Keratinocyte (primary cell): ENCODE results near the gene SLC52A1. TPM values are rescaled to one million over a fixed set of nuclear protein-coding genes. Genes with fewer than 3 reads are reported as not detected.
A peak's percentile ranks its signal among the peaks of the same experiment; 100 is the strongest.

Experiments used
- DNase-seq: peaks from one replicate; pipeline ENCODE4 v3.0.0-alpha.2; 2011; ENCODE audit warnings: low read depth, missing footprints, low spot score
- FAIRE-seq: peaks from 2 replicates; lab custom pipeline; 2011; peaks lifted over from hg19 to GRCh38; lab: Jason Lieb, UNC
- H2AFZ ChIP-seq: 2 replicates; pipeline ENCODE4 v1.6.0; 2012; ENCODE audit warnings: low read length, control low read depth, inconsistent platforms; ENCODE audit not compliant: control insufficient read depth
- H3K27ac ChIP-seq: 2 replicates; pipeline ENCODE4 v1.5.1; 2011; ENCODE audit warnings: low read length; ENCODE audit not compliant: control insufficient read depth, insufficient read depth
- H3K27me3 ChIP-seq: 3 replicates; pipeline ENCODE4 v1.6.0; 2011; ENCODE audit warnings: low read length; ENCODE audit not compliant: control insufficient read depth, insufficient read depth; ENCODE audit errors: extremely low read depth
- H3K36me3 ChIP-seq, 2 experiments: 2 replicates in 1 of 2; 3 replicates in 1 of 2; pipeline ENCODE4 v1.5.1; 2011; ENCODE audit warnings: low read length in 2 of 2, mild to moderate bottlenecking in 1 of 2; ENCODE audit not compliant: control insufficient read depth in 2 of 2, insufficient read depth in 2 of 2; ENCODE audit errors: extremely low read depth in 1 of 2
- H3K4me1 ChIP-seq: 3 replicates; pipeline ENCODE4 v1.5.1; 2011; ENCODE audit warnings: low read length; ENCODE audit not compliant: control insufficient read depth, insufficient read depth; ENCODE audit errors: extremely low read depth
- H3K4me2 ChIP-seq: 3 replicates; pipeline ENCODE4 v1.6.0; 2011; ENCODE audit warnings: low read depth, low read length; ENCODE audit not compliant: control insufficient read depth, insufficient read depth; ENCODE audit errors: extremely low read depth
- H3K4me3 ChIP-seq, 3 experiments: fragments of 200-600 bp in 1 of 3; sonication (generic) in 1 of 3; 2 replicates in 2 of 3; 3 replicates in 1 of 3; pipeline ENCODE4 v1.5.1; 2011 to 2016; ENCODE audit warnings: low read length in 3 of 3, mild to moderate bottlenecking in 3 of 3, control low read depth in 2 of 3, inconsistent platforms in 1 of 3, low read depth in 1 of 3, mixed read lengths in 1 of 3, mixed run types in 1 of 3, moderate library complexity in 1 of 3; ENCODE audit not compliant: control insufficient read depth in 2 of 3, insufficient read depth in 2 of 3; ENCODE audit errors: extremely low read depth in 1 of 3
- H3K79me2 ChIP-seq: 2 replicates; pipeline ENCODE4 v1.6.0; 2012; ENCODE audit warnings: low read length; ENCODE audit not compliant: control insufficient read depth, insufficient read depth
- H3K9ac ChIP-seq: 3 replicates; pipeline ENCODE4 v1.6.0; 2011; ENCODE audit warnings: low read length; ENCODE audit not compliant: control insufficient read depth, insufficient read depth; ENCODE audit errors: extremely low read depth
- H3K9me1 ChIP-seq: 3 replicates; pipeline ENCODE4 v1.6.0; 2011; ENCODE audit warnings: low read length; ENCODE audit not compliant: control insufficient read depth, insufficient read depth; ENCODE audit errors: extremely low read depth
- H3K9me3 ChIP-seq: 2 replicates; pipeline ENCODE4 v1.5.1; 2012; ENCODE audit warnings: low read depth, low read length; ENCODE audit not compliant: control insufficient read depth
- H4K20me1 ChIP-seq: 3 replicates; pipeline ENCODE4 v1.6.0; 2011; ENCODE audit warnings: low read length; ENCODE audit not compliant: control insufficient read depth, insufficient read depth; ENCODE audit errors: extremely low read depth
- EZH2 ChIP-seq: IDR thresholded peaks from one replicate; pipeline ENCODE4 v1.6.1; 2012; ENCODE audit warnings: inconsistent platforms, mild to moderate bottlenecking, low read length, moderate library complexity
- dilution Hi-C: fragments of 300-500 bp; cut with MboI; formaldehyde crosslinking; loops from one replicate; pipeline ENCODE4 v1.7.0; 2020; ENCODE audit warnings: low sequenced_read_pairs; ENCODE audit not compliant: extremely low pct_ligation_motif_present
- polyA plus RNA-seq, 5 experiments: library from polyadenylated mRNA; depleted of rRNA in 3 of 5; stranded (reverse) in 3 of 5; stranded (forward) in 1 of 5; unstranded in 1 of 5; fragments of >200 nt; gene quantifications; 1 replicate in 1 of 5; 2 replicates in 3 of 5; 3 replicates in 1 of 5; pipeline versions ENCODE4 v1.2.1 to v1.2.3, GENCODE V29; 2011 to 2012; ENCODE audit warnings: missing spikeins in 2 of 5, low read depth in 1 of 5, low replicate concordance in 1 of 5
- TF ChIP-seq, protein P1 (sequence below), 3 experiments: IDR thresholded peaks in 1 of 3; conservative IDR thresholded peaks in 1 of 3; optimal IDR thresholded peaks in 1 of 3; 2 replicates in 2 of 3; 3 replicates in 1 of 3; pipeline versions ENCODE3 to v1.5.1; 2011; ENCODE audit warnings: low read length in 3 of 3, mild to moderate bottlenecking in 3 of 3, moderate library complexity in 2 of 3, control low read depth in 1 of 3, inconsistent platforms in 1 of 3; ENCODE audit not compliant: insufficient read depth in 2 of 3; ENCODE audit errors: extremely low read depth in 1 of 3

The SLC52A1 gene
- polyA plus RNA-seq, 1 donor (not counting 4 experiments of a cell fraction or from before 2014, with no cell fraction given) = 0.21 TPM

DNA sequence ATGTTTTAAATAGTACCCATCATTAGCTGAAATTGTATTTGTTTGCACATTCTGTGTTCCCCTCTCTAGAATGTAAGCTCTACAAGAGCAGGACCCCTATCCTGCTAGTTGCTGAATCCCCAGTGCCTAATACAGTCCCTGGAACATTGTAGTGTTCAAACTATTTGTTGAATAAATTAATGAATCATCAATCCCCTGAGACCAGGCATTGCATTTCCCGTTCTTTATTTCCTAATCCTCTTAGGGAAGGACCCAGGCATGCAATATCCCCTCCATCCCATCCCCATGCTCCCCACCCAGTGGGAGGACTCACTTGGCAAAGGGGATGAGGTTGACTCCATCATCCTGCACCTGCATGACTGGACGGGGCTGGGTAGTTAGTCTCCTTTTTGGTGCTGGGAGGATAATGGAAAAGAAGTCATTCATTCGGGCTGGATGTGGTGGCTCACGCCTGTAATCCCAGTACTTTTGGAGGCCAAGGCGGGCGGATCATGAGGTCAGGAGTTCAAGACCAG lies 41.1 kb downstream of the SLC52A1 start:
- dilution Hi-C loops = no loop called here
- FAIRE-seq = no peak
- TF ChIP-seq EZH2 = no peak
- TF ChIP-seq, protein P1, sequence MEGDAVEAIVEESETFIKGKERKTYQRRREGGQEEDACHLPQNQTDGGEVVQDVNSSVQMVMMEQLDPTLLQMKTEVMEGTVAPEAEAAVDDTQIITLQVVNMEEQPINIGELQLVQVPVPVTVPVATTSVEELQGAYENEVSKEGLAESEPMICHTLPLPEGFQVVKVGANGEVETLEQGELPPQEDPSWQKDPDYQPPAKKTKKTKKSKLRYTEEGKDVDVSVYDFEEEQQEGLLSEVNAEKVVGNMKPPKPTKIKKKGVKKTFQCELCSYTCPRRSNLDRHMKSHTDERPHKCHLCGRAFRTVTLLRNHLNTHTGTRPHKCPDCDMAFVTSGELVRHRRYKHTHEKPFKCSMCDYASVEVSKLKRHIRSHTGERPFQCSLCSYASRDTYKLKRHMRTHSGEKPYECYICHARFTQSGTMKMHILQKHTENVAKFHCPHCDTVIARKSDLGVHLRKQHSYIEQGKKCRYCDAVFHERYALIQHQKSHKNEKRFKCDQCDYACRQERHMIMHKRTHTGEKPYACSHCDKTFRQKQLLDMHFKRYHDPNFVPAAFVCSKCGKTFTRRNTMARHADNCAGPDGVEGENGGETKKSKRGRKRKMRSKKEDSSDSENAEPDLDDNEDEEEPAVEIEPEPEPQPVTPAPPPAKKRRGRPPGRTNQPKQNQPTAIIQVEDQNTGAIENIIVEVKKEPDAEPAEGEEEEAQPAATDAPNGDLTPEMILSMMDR (optimal IDR thresholded peaks at IDR 0.05 in 1 of 3, IDR thresholded peaks at IDR 0.05 in 1 of 3, conservative IDR thresholded peaks at IDR 0.05 in 1 of 3; ENCODE audit: extremely low read depth in 1 of 3, insufficient read depth in 2 of 3, low read length in 3 of 3) = no peak

DNA sequence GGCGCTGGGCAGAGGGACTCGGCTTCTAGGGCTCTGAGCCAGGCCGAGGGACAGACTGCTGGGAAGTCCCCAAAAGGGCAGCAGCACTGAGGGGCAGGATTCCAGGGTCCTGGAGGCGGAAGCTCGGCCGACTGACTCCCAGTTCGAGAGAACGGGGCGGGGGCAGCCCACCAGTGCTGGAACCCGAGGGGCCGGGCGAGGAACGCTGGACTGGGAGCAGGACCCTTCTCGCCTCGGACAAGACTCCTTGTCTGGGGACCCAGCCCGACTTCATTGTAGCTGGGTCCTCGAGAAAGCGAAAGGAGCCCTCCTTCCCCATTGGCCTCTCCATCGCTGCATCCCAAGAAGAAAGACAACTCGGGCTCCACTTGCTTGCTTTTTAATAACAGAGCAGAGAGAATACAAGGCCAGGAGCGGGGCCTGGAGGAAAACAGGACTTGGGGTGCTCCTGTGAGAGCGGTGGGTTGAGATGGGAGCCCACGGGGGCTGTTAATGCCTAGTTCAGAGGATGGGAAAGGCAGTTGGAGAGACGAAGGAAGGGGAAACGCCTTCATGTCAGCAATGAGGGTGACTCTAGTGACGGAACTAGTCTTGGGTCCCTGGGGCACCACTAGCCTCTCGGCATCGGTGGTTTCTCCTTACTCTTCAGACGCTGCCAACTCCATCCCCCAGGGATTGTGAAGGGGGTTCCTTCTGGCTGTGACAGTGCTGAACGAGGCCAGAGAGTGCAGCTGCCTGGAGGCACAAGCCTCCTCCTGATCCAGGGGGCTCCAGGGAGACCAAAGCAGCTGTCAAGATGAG lies 47.3 kb downstream of the SLC52A1 start:
- Histone ChIP-seq H3K79me2 (peaks cover 14% of the 10 kb centered on the region), H3K27me3 (no peaks in the 10 kb centered on the region), H2AFZ (peak overlapping the region; percentile 82), H3K4me3 (peak overlapping the region; percentile 75 to 91 (median 82)), H3K9me1 (no peaks in the 10 kb centered on the region), H3K27ac (peak overlapping the region; percentile 58), H3K36me3 (peaks cover 2 to 16% of the 10 kb centered on the region in 2 experiments), H3K9ac (peak overlapping the region; percentile 77), H3K4me1 (peaks cover 9% of the 10 kb centered on the region), H3K4me2 (peak overlapping the region; percentile 69), H4K20me1 (no peaks in the 10 kb centered on the region), H3K9me3 (no peaks in the 10 kb centered on the region)
- TF ChIP-seq, protein P1 (optimal IDR thresholded peaks at IDR 0.05 in 1 of 3, IDR thresholded peaks at IDR 0.05 in 1 of 3, conservative IDR thresholded peaks at IDR 0.05 in 1 of 3; ENCODE audit: extremely low read depth in 1 of 3, insufficient read depth in 2 of 3, low read length in 3 of 3) = no peak
- TF ChIP-seq EZH2 = no peak
- FAIRE-seq (no peak), DNase-seq (no peak)
- dilution Hi-C loops = no loop called here

More for the DNA sequence above, 41.1 kb downstream of the SLC52A1 start:
- Histone ChIP-seq H3K4me2 (no peak overlapping the region), H2AFZ (no peak overlapping the region), H3K9ac (no peak overlapping the region), H3K27me3 (no peaks in the 10 kb centered on the region), H3K79me2 (peaks cover 13% of the 10 kb centered on the region), H3K9me3 (no peaks in the 10 kb centered on the region), H3K9me1 (no peaks in the 10 kb centered on the region), H3K27ac (no peak overlapping the region), H3K4me1 (peaks cover 7% of the 10 kb centered on the region), H3K4me3 (no peak overlapping the region), H3K36me3 (peaks cover 1 to 6% of the 10 kb centered on the region in 2 experiments), H4K20me1 (peaks cover under 1% of the 10 kb centered on the region)
- no peak for DNase-seq
